HG03095 (cell line): ENCODE data around the gene FUOM.

ENCODE experiments used
- ATAC-seq: cut with Tn5 transposase; IDR thresholded peaks from one replicate; pipeline ENCODE4 v1.9.1; 2021; ENCODE audit warnings: moderate library complexity; ENCODE audit not compliant: unreplicated experiment

The FUOM gene

GRCh38 chr10:133353202-133353959 is 4.4 kb downstream of the FUOM start:
- no peak for ATAC-seq

GRCh38 chr10:133351408-133352318 is 6.2 kb downstream of the FUOM start:
- ATAC-seq, result no peak

GRCh38 chr10:133350950-133351329 is 6.9 kb downstream of the FUOM start:
- ATAC-seq, result no peak

GRCh38 chr10:133350283-133350949 is 7.4 kb downstream of the FUOM start:
- ATAC-seq, result no peak

GRCh38 chr10:133349577-133350011 is 8.2 kb downstream of the FUOM start:
- ATAC-seq, result no peak

GRCh38 chr10:133349160-133349568 is 8.7 kb downstream of the FUOM start:
- ATAC-seq, result no peak

- no peak for ATAC-seq
Observed at GRCh38 chr10:133347710-133348517, 9.9 kb downstream of the FUOM start.

- ATAC-seq, result no peak
Observed at GRCh38 chr10:133346413-133346812, 11.4 kb downstream of the FUOM start.

- ATAC-seq, result no peak
Observed at GRCh38 chr10:133344236-133344635, 13.6 kb downstream of the FUOM start.

- ATAC-seq, result no peak
Observed at GRCh38 chr10:133343558-133343957, 14.3 kb downstream of the FUOM start.

GRCh38 chr10:133342942-133343341 is 14.9 kb downstream of the FUOM start:
- no peak for ATAC-seq

GRCh38 chr10:133341983-133342382 is 15.8 kb downstream of the FUOM start:
- no peak for ATAC-seq

GRCh38 chr10:133339708-133340380 is 18.0 kb downstream of the FUOM start:
- no peak for ATAC-seq

GRCh38 chr10:133338080-133339071 is 19.4 kb downstream of the FUOM start:
- ATAC-seq, result no peak

- no peak for ATAC-seq
Observed at GRCh38 chr10:133337370-133337725, 20.5 kb downstream of the FUOM start.

- ATAC-seq, result no peak
Observed at GRCh38 chr10:133336577-133337369, 21.0 kb downstream of the FUOM start, which contains the start of gene CALY. CALY (minus strand) TSS chr10:133336896; CDS start chr10:133328989, 7,907 bp downstream.

GRCh38 chr10:133336118-133336576 is 21.7 kb downstream of the FUOM start:
- no peak for ATAC-seq
